ENCODE data around the gene PAK4. TPM values are rescaled to one million over a fixed set of nuclear protein-coding genes. Genes with fewer than 3 reads are reported as not detected.

The PAK4 gene
- total RNA-seq, 2 experiments from 2014 or later: 2.7 to 6.3 TPM

DNA sequence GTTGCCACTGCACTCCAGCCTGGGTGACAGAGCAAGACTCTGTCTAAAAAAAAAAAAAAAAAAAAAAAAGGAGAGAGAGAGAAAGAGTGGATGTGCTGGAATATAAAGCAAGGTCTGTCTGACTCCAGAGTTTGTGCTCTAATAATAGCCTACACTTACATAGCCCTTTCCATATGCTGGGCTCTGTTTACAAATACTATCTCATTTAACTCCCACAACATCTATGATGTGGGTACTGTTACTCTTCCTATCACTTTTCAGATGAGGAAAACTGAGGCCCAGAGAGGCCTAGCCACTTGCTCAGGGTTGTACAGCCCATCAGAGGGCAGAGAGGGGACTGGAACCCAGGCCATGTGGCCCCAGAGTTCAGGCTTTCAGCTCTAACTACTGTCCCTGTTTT, 15.9 kb upstream of the PAK4 start:
- Mint-ChIP-seq H3K36me3 (ENCODE audit: low read depth) (no peaks in the 10 kb centered on the region), H3K27ac (no peak overlapping the region), H3K27me3 (peaks cover 8% of the 10 kb centered on the region), H3K9me3 (no peaks in the 10 kb centered on the region), H3K4me1 (ENCODE audit: low read depth) (peaks cover 4% of the 10 kb centered on the region), H3K4me3 (no peak overlapping the region)
- H3K4me3 ChIP-seq (ENCODE audit: low read length): no peak overlapping the region
- no peak overlapping the region for H3K27ac ChIP-seq (ENCODE audit: low read depth in 1 of 2, low read length in 2 of 2)
- peaks cover 4% of the 10 kb centered on the region for H3K4me1 ChIP-seq (ENCODE audit: insufficient read depth, low read length)
- ChIA-PET CTCF (no interaction called here), POLR2A (no interaction called here)
- H3K27me3 ChIP-seq (ENCODE audit: control insufficient read depth in 1 of 2, insufficient read depth in 2 of 2, low read length in 2 of 2): no peaks in the 10 kb centered on the region
- H3K9me3 ChIP-seq (ENCODE audit: control insufficient read depth in 1 of 2, insufficient read depth in 1 of 2, low read length in 2 of 2): no peaks in the 10 kb centered on the region
- TF ChIP-seq, protein P1, sequence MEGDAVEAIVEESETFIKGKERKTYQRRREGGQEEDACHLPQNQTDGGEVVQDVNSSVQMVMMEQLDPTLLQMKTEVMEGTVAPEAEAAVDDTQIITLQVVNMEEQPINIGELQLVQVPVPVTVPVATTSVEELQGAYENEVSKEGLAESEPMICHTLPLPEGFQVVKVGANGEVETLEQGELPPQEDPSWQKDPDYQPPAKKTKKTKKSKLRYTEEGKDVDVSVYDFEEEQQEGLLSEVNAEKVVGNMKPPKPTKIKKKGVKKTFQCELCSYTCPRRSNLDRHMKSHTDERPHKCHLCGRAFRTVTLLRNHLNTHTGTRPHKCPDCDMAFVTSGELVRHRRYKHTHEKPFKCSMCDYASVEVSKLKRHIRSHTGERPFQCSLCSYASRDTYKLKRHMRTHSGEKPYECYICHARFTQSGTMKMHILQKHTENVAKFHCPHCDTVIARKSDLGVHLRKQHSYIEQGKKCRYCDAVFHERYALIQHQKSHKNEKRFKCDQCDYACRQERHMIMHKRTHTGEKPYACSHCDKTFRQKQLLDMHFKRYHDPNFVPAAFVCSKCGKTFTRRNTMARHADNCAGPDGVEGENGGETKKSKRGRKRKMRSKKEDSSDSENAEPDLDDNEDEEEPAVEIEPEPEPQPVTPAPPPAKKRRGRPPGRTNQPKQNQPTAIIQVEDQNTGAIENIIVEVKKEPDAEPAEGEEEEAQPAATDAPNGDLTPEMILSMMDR (IDR thresholded peaks at IDR 0.05): no peak
- DNase-seq (no peak), ATAC-seq (ENCODE audit: poor library complexity) (no peak)
- intact Hi-C loops (cut with DNase I, micrococcal nuclease): loop anchor here (2.0 to 5.0 kb wide), 3 partner anchors 57 to 423 kb away; partner anchors contain the start of gene EID2B (in 1 of the 2)
- H3K36me3 ChIP-seq (ENCODE audit: insufficient read depth, low read length): no peaks in the 10 kb centered on the region

DNA sequence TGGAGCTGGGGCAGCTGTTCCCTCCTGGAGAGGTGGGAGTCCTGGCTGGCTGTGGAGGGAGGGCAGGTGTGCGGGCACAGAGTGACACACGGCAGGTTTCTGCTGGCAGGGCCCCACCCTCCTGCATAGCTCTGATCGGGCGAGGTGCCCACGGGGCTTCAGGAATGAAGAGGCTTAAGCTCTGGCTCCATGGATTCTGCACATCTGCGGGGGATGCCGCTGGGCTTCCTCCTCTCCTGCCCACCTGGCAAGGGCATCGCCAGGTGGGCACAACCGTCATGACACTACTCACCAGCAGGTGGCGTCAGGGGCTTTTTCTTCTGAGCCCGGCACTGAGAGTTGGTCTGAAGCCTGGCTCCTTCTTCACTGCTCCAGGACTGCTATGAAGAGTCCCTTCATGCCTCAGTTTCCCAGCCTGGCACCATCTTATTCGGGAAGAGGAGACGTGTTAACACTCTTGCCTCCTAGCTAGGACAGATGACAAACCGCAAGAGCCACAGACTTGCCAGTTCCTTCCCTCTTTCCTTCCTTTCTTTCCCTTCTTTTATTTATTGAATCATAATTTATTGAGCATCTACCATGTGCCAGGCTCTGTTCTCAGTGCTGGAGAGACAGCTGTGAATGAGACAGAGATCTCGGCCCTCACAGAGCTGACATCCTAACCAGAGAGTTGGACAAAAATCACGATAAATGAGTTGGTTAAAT, 15.2 kb upstream of the PAK4 start:
- ChIA-PET CTCF (interaction anchor here (0.7 to 0.8 kb wide), 2 partner anchors 10 to 58 kb away, joined by 3 read pairs; no protein-coding TSS in a partner anchor), POLR2A (no interaction called here)
- H3K27me3 Mint-ChIP-seq: peaks cover 8% of the 10 kb centered on the region
- H3K27me3 ChIP-seq (ENCODE audit: control insufficient read depth in 1 of 2, insufficient read depth in 2 of 2, low read length in 2 of 2): no peaks in the 10 kb centered on the region
- ATAC-seq (ENCODE audit: poor library complexity) (peak; percentile 77), DNase-seq (peak; percentile 53 to 84 (median 74))
- H3K36me3 Mint-ChIP-seq (ENCODE audit: low read depth): no peaks in the 10 kb centered on the region
- H3K27ac ChIP-seq (ENCODE audit: low read depth in 1 of 2, low read length in 2 of 2): no peak overlapping the region
- H3K36me3 ChIP-seq (ENCODE audit: insufficient read depth, low read length): no peaks in the 10 kb centered on the region
- H3K4me1 ChIP-seq (ENCODE audit: insufficient read depth, low read length): peaks cover 4% of the 10 kb centered on the region
- no peaks in the 10 kb centered on the region for H3K9me3 ChIP-seq (ENCODE audit: control insufficient read depth in 1 of 2, insufficient read depth in 1 of 2, low read length in 2 of 2)
- H3K27ac Mint-ChIP-seq: no peak overlapping the region
- intact Hi-C loops (cut with DNase I, micrococcal nuclease): loop anchor here (2.0 to 5.0 kb wide), 3 partner anchors 58 to 422 kb away; partner anchors contain the start of gene EID2B (in 1 of the 2)
- peaks cover 4% of the 10 kb centered on the region for H3K4me1 Mint-ChIP-seq (ENCODE audit: low read depth)
- no peaks in the 10 kb centered on the region for H3K9me3 Mint-ChIP-seq
- TF ChIP-seq, protein P1 (IDR thresholded peaks at IDR 0.05): peak; percentile 80
- no peak overlapping the region for H3K4me3 ChIP-seq (ENCODE audit: low read length)
- H3K4me3 Mint-ChIP-seq: no peak overlapping the region

DNA sequence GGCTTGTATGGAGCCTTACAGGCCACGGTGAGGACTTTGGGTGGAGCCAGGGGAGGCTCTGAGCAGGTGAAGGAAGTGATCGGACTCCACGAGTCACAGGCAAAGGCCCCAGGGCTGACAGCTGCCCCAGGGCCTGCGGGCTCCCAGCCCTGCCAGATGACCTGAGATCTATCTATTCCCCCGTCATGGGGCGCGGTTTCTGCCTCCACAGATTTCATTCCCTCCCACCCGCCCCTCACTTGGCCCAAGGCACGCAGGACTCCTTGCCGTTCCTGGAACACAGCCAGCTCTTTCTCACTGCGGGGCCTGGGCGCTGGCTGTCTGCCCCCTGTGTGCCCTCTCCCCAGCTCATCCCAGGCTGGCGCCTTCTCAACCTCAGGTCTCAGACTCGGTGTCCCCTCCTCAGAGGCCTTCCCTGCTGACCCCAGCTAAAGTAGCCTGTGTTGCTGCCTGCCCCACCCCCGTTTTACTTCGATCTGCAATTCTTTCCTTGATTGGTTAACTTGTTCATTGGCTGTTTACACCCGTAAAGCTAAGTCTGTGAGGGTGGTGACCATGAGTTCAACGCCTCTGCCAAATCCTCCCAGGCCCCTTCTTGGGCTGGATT, 13.9 kb upstream of the PAK4 start:
- Mint-ChIP-seq H3K27me3 (peaks cover 8% of the 10 kb centered on the region), H3K27ac (no peak overlapping the region), H3K4me3 (no peak overlapping the region), H3K36me3 (ENCODE audit: low read depth) (no peaks in the 10 kb centered on the region), H3K9me3 (no peaks in the 10 kb centered on the region), H3K4me1 (ENCODE audit: low read depth) (peaks cover 4% of the 10 kb centered on the region)
- ATAC-seq (ENCODE audit: poor library complexity) (no peak), DNase-seq (no peak)
- no peaks in the 10 kb centered on the region for H3K36me3 ChIP-seq (ENCODE audit: insufficient read depth, low read length)
- CTCF ChIA-PET: no interaction called here
- no peak overlapping the region for H3K4me3 ChIP-seq (ENCODE audit: low read length)
- peaks cover 4% of the 10 kb centered on the region for H3K4me1 ChIP-seq (ENCODE audit: insufficient read depth, low read length)
- TF ChIP-seq, protein P1 (IDR thresholded peaks at IDR 0.05): no peak
- no peaks in the 10 kb centered on the region for H3K9me3 ChIP-seq (ENCODE audit: control insufficient read depth in 1 of 2, insufficient read depth in 1 of 2, low read length in 2 of 2)
- H3K27ac ChIP-seq (ENCODE audit: low read depth in 1 of 2, low read length in 2 of 2): no peak overlapping the region
- H3K27me3 ChIP-seq (ENCODE audit: control insufficient read depth in 1 of 2, insufficient read depth in 2 of 2, low read length in 2 of 2): no peaks in the 10 kb centered on the region
- intact Hi-C loops (cut with DNase I, micrococcal nuclease): loop anchor here (2.0 to 5.0 kb wide), 3 partner anchors 59 to 421 kb away; partner anchors contain the start of gene EID2B (in 1 of the 2)
- POLR2A ChIA-PET: no interaction called here

Data from CD4-positive, alpha-beta T cell (primary cell).